ENCODE results near the gene TMTC2.
"Not testable (repeated sequence)": the region's sequence is repeated elsewhere in the genome, so short reads cannot be mapped to it uniquely, and the experiment has no call there.

TMTC2 gene

GRCh38 chr12:82749015-82749414, 62.3 kb downstream of the TMTC2 start:
- no peak for DNase-seq (ENCODE audit: low spot score)
- no peak for TF ChIP-seq CTCF (IDR thresholded peaks at IDR 0.05; ENCODE audit: extremely low read depth, missing control alignments)

GRCh38 chr12:82754856-82755255, 68.2 kb downstream of the TMTC2 start:
- TF ChIP-seq CTCF (IDR thresholded peaks at IDR 0.05; ENCODE audit: extremely low read depth, missing control alignments) = no peak
- DNase-seq (ENCODE audit: low spot score) = no peak

GRCh38 chr12:82756303-82756702, 69.6 kb downstream of the TMTC2 start:
- DNase-seq (ENCODE audit: low spot score) = no peak
- TF ChIP-seq CTCF (IDR thresholded peaks at IDR 0.05; ENCODE audit: extremely low read depth, missing control alignments) = no peak

GRCh38 chr12:82757059-82757458, 70.4 kb downstream of the TMTC2 start:
- DNase-seq (ENCODE audit: low spot score) = no peak
- TF ChIP-seq CTCF (IDR thresholded peaks at IDR 0.05; ENCODE audit: extremely low read depth, missing control alignments) = no peak

- TF ChIP-seq CTCF (IDR thresholded peaks at IDR 0.05; ENCODE audit: extremely low read depth, missing control alignments) = no peak
- no peak for DNase-seq (ENCODE audit: low spot score)
Observed at GRCh38 chr12:82757656-82758055, 71.0 kb downstream of the TMTC2 start.

GRCh38 chr12:82758749-82759330, 72.1 kb downstream of the TMTC2 start:
- DNase-seq (ENCODE audit: low spot score) = no peak
- TF ChIP-seq CTCF (IDR thresholded peaks at IDR 0.05; ENCODE audit: extremely low read depth, missing control alignments) = no peak

GRCh38 chr12:82760423-82760822, 73.7 kb downstream of the TMTC2 start:
- TF ChIP-seq CTCF (IDR thresholded peaks at IDR 0.05; ENCODE audit: extremely low read depth, missing control alignments) = no peak
- DNase-seq (ENCODE audit: low spot score) = no peak

- DNase-seq (ENCODE audit: low spot score) = not testable (repeated sequence)
Observed at GRCh38 chr12:82765206-82765605, 78.5 kb downstream of the TMTC2 start.
